ENCODE data around the gene MCTP1. TPM values are rescaled to one million over a fixed set of nuclear protein-coding genes. Genes with fewer than 3 reads are reported as not detected.

MCTP1 gene
- total and polyA plus RNA-seq, 9 of the 15 experiments (the other 6 are each of a cell fraction or from before 2014, with no cell fraction given) = 0.04 to 0.93 (median 0.06) TPM; not detected in 4

GRCh38 chr5:95110118-95110517, 174.8 kb downstream of the MCTP1 start (continued):
- TF ChIP-seq, protein P1, sequence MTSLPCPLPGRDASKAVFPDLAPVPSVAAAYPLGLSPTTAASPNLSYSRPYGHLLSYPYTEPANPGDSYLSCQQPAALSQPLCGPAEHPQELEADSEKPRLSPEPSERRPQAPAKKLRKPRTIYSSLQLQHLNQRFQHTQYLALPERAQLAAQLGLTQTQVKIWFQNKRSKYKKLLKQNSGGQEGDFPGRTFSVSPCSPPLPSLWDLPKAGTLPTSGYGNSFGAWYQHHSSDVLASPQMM (CRISPR knock-in tag; IDR thresholded peaks at IDR 0.05) = no peak
- TF ChIP-seq ZSCAN29 (IDR thresholded peaks at IDR 0.05) (no peak), SMC3 (conservative IDR thresholded peaks at IDR 0.05; ENCODE audit: insufficient read depth, low read depth, low read length) (no peak)

- POLR2A ChIA-PET = no interaction called here
- H4K20me1 ChIP-seq (replicated peaks; ENCODE audit: control insufficient read depth, insufficient read depth, low read length) = no peaks in the 10 kb centered on the region
- CTCF ChIA-PET (ENCODE audit: low intra/inter-chr PET ratio) = no interaction called here
- WGBS (ENCODE audit: insufficient coverage, low coverage, missing lambda C conversion rate) = 0% methylated on average over 2 of the region's 2 CpGs
- FAIRE-seq = no peak
- H3K9me3 ChIP-seq (replicated peaks; ENCODE audit: control insufficient read depth, insufficient read depth, low read depth, low read length) = no peaks in the 10 kb centered on the region
- no peak overlapping the region for H3K4me2 ChIP-seq (ENCODE audit: insufficient read depth, low read length)
- BruUV-seq (replicated peaks) = no TSS peak
- H3K27me3 ChIP-seq (ENCODE audit: control insufficient read depth in 2 of 2, insufficient read depth in 2 of 2, low read length in 2 of 2) = no peaks in the 10 kb centered on the region
- H3K4me1 ChIP-seq (replicated peaks in 1 of 2; ENCODE audit: control insufficient read depth in 2 of 2, insufficient read depth in 2 of 2, low read length in 2 of 2) = no peaks in the 10 kb centered on the region
- H3K27ac ChIP-seq (ENCODE audit: extremely low read depth, low read depth, low read length) = no peak overlapping the region
- H3K9me1 ChIP-seq (ENCODE audit: control insufficient read depth, insufficient read depth, low read length) = no peaks in the 10 kb centered on the region
- H3K4me3 ChIP-seq = no peak overlapping the region
- H3K36me3 ChIP-seq (ENCODE audit: control insufficient read depth, insufficient read depth, low read length) = no peaks in the 10 kb centered on the region
- no peak for ATAC-seq
- no peak overlapping the region for H3K9ac ChIP-seq (ENCODE audit: insufficient read depth in 1 of 2, low read depth in 2 of 2, low read length in 2 of 2)
- intact Hi-C loops (cut with micrococcal nuclease) (no loop called here), in situ Hi-C loops (cut with MboI) (no loop called here)
- DNase-seq (ENCODE audit: extremely low read depth in 1 of 4, low spot score in 3 of 4) = no peak
- H3K79me2 ChIP-seq (ENCODE audit: control insufficient read depth, insufficient read depth, low read length) = no peaks in the 10 kb centered on the region
- no peak overlapping the region for H2AFZ ChIP-seq (ENCODE audit: low read depth, low read length)
- TF ChIP-seq, protein P2, sequence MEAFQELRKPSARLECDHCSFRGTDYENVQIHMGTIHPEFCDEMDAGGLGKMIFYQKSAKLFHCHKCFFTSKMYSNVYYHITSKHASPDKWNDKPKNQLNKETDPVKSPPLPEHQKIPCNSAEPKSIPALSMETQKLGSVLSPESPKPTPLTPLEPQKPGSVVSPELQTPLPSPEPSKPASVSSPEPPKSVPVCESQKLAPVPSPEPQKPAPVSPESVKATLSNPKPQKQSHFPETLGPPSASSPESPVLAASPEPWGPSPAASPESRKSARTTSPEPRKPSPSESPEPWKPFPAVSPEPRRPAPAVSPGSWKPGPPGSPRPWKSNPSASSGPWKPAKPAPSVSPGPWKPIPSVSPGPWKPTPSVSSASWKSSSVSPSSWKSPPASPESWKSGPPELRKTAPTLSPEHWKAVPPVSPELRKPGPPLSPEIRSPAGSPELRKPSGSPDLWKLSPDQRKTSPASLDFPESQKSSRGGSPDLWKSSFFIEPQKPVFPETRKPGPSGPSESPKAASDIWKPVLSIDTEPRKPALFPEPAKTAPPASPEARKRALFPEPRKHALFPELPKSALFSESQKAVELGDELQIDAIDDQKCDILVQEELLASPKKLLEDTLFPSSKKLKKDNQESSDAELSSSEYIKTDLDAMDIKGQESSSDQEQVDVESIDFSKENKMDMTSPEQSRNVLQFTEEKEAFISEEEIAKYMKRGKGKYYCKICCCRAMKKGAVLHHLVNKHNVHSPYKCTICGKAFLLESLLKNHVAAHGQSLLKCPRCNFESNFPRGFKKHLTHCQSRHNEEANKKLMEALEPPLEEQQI (IDR thresholded peaks at IDR 0.05) = no peak
- TF ChIP-seq AFF4 (CRISPR knock-in tag; IDR thresholded peaks at IDR 0.05) (no peak), BCLAF1 (IDR thresholded peaks at IDR 0.05; ENCODE audit: borderline replicate concordance in 1 of 2, control insufficient read depth in 1 of 2, low read depth in 2 of 2, low read length in 1 of 2) (no peak), MXD1 (CRISPR knock-in tag; IDR thresholded peaks at IDR 0.05; ENCODE audit: borderline replicate concordance, poor library complexity, severe bottlenecking) (no peak), EGR1 (conservative IDR thresholded peaks at IDR 0.05) (no peak)
Measured at GRCh38 chr5:95107138-95107537, 177.8 kb downstream of the MCTP1 start.
